ENCODE results near the gene PLEKHJ1.

The PLEKHJ1 gene

GRCh38 chr19:2233601-2234280 lies 2.4 kb downstream of the PLEKHJ1 start:
- DNase-seq = no peak

- DNase-seq = no peak
These were observed 3.6 kb downstream of the PLEKHJ1 start for GRCh38 chr19:2232286-2233151.

- DNase-seq = peak; percentile 13
These were observed 4.4 kb downstream of the PLEKHJ1 start for GRCh38 chr19:2231621-2232221.

- no peak for DNase-seq
These were observed 5.2 kb downstream of the PLEKHJ1 start for GRCh38 chr19:2230807-2231533.

GRCh38 chr19:2230033-2230531 lies 6.0 kb downstream of the PLEKHJ1 start:
- DNase-seq = no peak

- no peak for DNase-seq
These were observed 6.8 kb downstream of the PLEKHJ1 start for GRCh38 chr19:2229103-2230032.

GRCh38 chr19:2228157-2229030 lies 7.7 kb downstream of the PLEKHJ1 start:
- no peak for DNase-seq

GRCh38 chr19:2227415-2228156 lies 8.5 kb downstream of the PLEKHJ1 start:
- DNase-seq = peak; percentile 52

GRCh38 chr19:2226840-2227360 lies 9.2 kb downstream of the PLEKHJ1 start:
- DNase-seq = no peak

- DNase-seq = no peak
These were observed 9.9 kb downstream of the PLEKHJ1 start for GRCh38 chr19:2226051-2226839.

- DNase-seq = no peak
These were observed 10.6 kb downstream of the PLEKHJ1 start for GRCh38 chr19:2225415-2226050.

GRCh38 chr19:2224754-2225349 lies 11.3 kb downstream of the PLEKHJ1 start:
- no peak for DNase-seq

- DNase-seq = no peak
These were observed 12.2 kb downstream of the PLEKHJ1 start for GRCh38 chr19:2223959-2224358.

- DNase-seq = no peak
These were observed 12.7 kb downstream of the PLEKHJ1 start for GRCh38 chr19:2223391-2223790.

- peak; percentile 9 for DNase-seq
These were observed 14.2 kb downstream of the PLEKHJ1 start for GRCh38 chr19:2221918-2222317.

GRCh38 chr19:2221250-2221831 lies 14.8 kb downstream of the PLEKHJ1 start:
- no peak for DNase-seq

- no peak for DNase-seq
These were observed 16.4 kb downstream of the PLEKHJ1 start for GRCh38 chr19:2219726-2220125.

GRCh38 chr19:2217591-2217990 lies 18.5 kb downstream of the PLEKHJ1 start:
- DNase-seq = no peak
